SH-SY5Y (cell line): ENCODE data around the gene SPEM3.

Experiments
- GATA2 ChIP-seq: IDR thresholded peaks from 2 replicates; pipeline ENCODE4 v1.6.1; 2011; ENCODE audit warnings: mild to moderate bottlenecking, low read depth, low read length
- GATA3 ChIP-seq: IDR thresholded peaks from 2 replicates; pipeline ENCODE4 v1.6.1; 2011; ENCODE audit warnings: low read depth, mild to moderate bottlenecking, low read length, moderate library complexity

The SPEM3 gene

DNA sequence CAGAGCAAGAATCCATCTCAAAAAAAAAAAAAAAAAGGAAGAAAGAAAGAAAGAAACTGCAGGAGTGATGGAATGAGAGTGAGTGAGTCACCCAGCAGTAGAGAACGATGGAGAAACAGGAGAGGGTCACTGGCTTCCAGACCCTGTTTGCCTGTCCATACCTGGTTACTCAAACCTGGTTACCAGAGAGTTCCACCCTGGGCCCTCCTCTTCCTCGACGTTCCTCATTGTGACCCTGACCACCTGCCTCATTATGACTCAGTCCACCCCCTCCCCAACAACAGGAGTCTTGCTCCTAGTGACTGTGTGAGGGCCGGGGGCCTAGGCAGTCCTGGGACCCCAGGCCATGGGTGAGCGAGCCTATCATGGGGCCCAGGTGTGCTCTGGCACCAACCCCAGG, at the start of gene SPEM3:
Gene SPEM3 (plus strand): TSS at position 301 of the 400 bp plus-strand sequence. CDS start 46 bp downstream, at position 347.
- TF ChIP-seq GATA2 (no peak), GATA3 (no peak)

- TF ChIP-seq GATA3, result no peak
- TF ChIP-seq GATA2, result no peak
Observed at GRCh38 chr17:7379134-7379533, 49.5 kb upstream of the SPEM3 start.

DNA sequence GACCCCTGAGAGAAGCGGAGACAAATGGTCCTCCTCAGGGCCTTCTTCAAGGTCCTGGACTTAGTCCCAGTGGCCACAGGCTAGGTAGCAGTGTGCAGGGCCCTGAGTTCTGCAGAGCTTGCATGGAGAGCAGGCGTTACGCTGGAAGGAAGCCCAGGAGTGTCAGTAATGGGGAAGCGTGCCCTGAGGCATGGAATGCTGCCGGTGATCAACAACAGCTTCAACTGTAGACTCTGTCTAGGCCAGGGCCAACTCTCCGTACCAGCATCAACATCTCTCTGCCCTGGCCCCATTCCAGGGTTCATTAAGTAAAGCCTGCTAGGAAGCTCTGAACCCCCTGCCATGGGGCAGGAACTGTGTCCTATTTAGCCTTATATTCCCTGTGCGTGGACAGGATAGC, 48.3 kb upstream of the SPEM3 start:
- TF ChIP-seq GATA2, result no peak
- no peak for TF ChIP-seq GATA3

GRCh38 chr17:7380855-7381683, 47.6 kb upstream of the SPEM3 start, which contains the start of gene TNK1:
TSS of gene TNK1 (plus strand) at chr17:7381089. CDS start at chr17:7382927, 1,838 bp downstream.
- TF ChIP-seq GATA3 (no peak), GATA2 (no peak)

DNA sequence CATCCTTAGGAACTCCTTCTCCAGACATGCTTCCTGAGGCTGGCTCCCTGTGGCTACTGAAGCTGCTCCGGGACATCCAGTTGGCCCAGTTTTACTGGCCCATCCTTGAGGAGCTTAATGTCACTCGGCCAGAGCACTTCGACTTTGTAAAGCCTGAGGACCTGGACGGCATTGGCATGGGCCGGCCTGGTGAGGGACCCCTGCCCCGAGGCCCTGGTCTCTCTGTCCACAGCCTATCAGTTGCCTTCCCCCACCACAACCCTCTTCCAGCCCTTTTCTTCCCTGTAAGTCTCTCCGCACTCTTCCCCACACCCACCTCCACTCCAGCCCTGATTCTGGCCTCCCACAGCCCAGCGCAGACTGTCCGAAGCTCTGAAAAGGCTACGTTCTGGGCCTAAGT, 45.8 kb upstream of the SPEM3 start:
- TF ChIP-seq GATA2, result no peak
- no peak for TF ChIP-seq GATA3

DNA sequence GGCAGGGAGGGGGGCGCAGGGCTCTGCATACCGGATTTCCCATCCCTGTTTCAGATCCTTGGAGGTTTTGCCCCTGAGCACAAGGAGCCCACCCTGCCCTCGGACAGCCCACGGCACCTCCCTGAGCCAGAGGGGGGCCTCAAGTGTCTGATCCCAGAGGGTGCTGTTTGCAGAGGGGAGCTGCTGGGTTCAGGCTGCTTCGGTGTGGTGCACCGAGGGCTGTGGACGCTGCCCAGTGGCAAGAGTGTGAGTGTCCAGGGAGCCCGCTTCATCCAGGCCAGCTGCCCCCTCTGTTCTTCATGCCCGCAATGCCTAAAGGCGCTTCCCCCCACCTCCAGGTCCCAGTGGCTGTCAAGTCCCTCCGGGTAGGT, 45.3 kb upstream of the SPEM3 start:
- no peak for TF ChIP-seq GATA3
- TF ChIP-seq GATA2, result no peak

DNA sequence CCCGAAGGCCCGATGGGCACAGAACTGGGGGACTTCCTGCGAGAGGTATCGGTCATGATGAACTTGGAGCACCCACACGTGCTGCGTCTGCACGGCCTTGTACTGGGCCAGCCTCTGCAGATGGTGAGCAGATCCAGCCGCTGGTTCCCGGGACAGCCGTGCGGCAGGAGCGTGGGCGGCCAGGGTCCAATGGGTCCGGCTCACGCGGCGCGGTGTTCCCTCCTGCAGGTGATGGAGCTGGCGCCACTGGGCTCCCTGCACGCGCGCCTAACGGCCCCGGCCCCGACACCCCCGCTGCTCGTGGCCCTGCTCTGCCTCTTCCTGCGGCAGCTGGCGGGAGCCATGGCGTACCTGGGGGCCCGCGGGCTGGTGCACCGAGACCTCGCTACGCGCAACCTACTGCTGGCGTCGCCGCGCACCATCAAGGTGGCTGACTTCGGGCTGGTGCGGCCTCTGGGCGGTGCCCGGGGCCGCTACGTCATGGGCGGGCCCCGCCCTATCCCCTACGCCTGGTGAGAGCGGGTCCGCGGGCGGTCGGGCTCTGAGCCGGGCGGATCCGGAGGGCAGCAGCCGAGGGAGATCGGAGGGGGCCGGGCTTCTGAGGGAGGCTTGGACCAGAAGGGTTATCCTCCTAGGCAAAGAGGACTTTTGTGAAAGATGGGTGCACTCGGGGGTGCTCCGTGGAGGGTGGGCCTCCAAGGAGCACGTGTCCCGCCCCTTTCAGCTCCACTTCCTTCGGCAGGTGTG, 44.7 kb upstream of the SPEM3 start:
- TF ChIP-seq GATA3, result no peak
- no peak for TF ChIP-seq GATA2

GRCh38 chr17:7384489-7385081, 44.1 kb upstream of the SPEM3 start:
- TF ChIP-seq GATA3, result no peak
- TF ChIP-seq GATA2, result no peak

- TF ChIP-seq GATA2, result no peak
- no peak for TF ChIP-seq GATA3
Observed at GRCh38 chr17:7388856-7389255, 39.8 kb upstream of the SPEM3 start.

GRCh38 chr17:7389924-7390910, 38.4 kb upstream of the SPEM3 start:
- no peak for TF ChIP-seq GATA2
- no peak for TF ChIP-seq GATA3

GRCh38 chr17:7391307-7391706, 37.4 kb upstream of the SPEM3 start:
- TF ChIP-seq GATA2 (no peak), GATA3 (no peak)

- no peak for TF ChIP-seq GATA2
- TF ChIP-seq GATA3, result no peak
Observed at GRCh38 chr17:7392696-7393612, 35.7 kb upstream of the SPEM3 start.
